HG02938 (cell line): Measurements from ENCODE around the gene CBR1.
"Not testable (repeated sequence)": the region's sequence is repeated elsewhere in the genome, so short reads cannot be mapped to it uniquely, and the experiment has no call there.

Source experiments
- ATAC-seq: cut with Tn5 transposase; IDR thresholded peaks from one replicate; pipeline ENCODE4 v1.9.1; 2021; ENCODE audit warnings: mild to moderate bottlenecking, moderate library complexity; ENCODE audit not compliant: unreplicated experiment

The CBR1 gene

GRCh38 chr21:36047139-36047538, 22.7 kb upstream of the CBR1 start:
- ATAC-seq = no peak

DNA sequence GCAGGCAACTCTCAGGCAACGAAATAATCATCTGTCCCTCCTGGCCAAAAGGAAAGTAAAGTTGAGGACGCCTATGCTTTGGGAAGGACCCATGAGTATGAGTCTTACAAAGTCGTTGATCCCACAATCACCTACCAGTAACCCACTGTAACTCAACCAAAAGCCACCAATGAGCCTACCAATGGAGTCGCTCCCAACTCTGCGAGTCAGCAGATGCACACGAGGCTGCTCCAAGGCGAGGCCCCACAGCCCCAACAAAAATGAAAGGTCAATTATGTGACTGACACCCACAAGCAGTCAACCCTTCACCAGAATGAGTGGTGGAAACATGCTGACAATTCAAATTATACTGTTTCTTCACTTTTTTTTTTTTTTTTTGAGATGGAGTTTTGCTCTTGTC, 21.5 kb upstream of the CBR1 start:
- ATAC-seq = no peak

GRCh38 chr21:36052860-36053714, 16.7 kb upstream of the CBR1 start:
- ATAC-seq = no peak

DNA sequence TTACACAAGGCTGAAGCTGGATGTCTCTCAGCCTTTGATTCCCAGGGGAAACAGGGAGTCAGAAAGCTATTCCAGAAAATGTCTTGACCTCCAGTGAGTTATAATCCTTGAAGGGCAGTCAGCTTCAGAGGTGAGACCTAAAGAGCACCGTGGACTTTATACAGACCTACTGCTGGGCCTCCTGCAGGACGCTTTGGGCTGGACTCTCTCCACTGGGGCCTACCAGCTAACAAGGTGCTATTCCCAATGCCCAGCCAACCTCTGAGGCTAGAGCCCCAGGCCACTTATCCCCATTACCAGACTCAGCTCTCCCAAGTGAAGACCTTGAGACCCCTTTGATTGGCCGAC, 16.1 kb upstream of the CBR1 start:
- ATAC-seq = no peak

- ATAC-seq = no peak
These were observed 14.3 kb upstream of the CBR1 start for GRCh38 chr21:36055551-36055950.

- peak; percentile 41 for ATAC-seq
These were observed 10.0 kb upstream of the CBR1 start for GRCh38 chr21:36059823-36060158.

- peak; percentile 80 for ATAC-seq
These were observed 9.5 kb upstream of the CBR1 start, which contains the start of gene SETD4 for GRCh38 chr21:36060159-36060921. Gene SETD4 (minus strand): TSS chr21:36060526. CDS start chr21:36058888, 1,638 bp downstream.

DNA sequence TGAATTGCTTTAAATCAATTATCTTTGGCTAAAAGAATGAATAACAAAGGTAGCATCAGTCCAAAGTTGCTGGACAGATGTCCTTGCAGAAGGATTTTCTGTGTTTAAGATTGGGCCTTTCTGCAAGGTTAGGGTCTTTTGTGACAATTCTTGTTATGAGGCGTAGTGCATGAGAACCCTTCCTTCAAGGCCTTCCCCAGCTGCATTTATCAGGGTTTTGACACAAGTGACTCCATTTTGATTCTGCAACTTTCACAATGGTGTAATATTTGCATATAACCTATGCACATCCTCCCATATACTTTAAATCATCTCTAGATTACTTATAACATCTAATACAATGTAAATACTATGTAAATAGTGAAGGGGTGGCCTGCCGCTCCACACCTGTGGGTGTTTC, 8.4 kb upstream of the CBR1 start:
- no peak for ATAC-seq

DNA sequence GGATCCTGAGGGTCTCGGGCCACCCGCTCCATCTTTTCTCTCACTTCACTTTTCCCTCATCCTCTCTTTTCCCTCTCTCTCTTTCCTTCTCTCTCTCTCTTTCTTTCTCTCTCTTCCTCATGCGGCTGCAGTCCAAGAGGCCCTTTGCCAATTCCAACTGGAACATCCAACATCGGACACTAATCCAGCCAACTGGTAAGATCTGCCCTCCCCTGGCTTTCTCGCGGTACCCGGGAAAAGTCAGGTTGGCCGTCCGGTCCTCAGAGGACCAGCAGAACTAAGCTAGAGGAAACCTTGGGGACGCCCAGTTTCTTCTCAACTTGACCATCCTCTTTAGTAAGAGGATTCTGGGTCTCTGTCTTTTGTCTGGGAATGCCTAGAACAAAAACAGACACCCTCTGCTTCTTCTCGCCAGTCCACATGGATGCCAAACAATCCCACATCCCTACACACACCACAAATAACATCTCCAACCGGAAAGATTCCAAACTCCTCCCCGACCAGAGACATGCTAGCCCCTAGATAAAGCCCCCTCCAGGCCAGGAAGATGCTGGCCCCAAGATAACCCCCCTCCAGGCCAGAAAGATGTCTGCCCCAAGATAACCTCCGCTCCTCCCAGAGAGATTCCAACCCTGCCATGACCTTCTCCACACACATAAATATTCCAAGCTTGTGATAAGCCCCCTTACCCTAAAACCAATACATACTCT, 6.3 kb upstream of the CBR1 start:
- ATAC-seq = no peak

DNA sequence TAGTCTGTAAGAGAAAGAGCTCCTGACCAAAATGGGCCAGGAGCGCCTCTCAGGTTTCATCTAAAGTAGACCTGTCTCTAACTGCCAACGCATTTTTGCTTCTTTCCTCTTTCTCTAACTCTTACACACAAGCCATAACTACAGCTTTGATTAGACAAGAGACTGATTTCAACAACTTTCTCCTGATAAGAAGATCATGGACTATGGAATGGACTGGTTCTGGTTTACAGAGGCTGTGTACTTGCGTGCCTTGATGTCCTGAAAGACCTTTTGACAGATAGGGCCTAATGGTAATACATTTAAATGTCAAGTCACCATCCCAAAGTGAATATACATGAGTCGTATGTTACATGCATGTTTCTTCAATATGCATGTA, 5.8 kb upstream of the CBR1 start:
- ATAC-seq = no peak

GRCh38 chr21:36065497-36066036, 4.3 kb upstream of the CBR1 start:
- no peak for ATAC-seq

DNA sequence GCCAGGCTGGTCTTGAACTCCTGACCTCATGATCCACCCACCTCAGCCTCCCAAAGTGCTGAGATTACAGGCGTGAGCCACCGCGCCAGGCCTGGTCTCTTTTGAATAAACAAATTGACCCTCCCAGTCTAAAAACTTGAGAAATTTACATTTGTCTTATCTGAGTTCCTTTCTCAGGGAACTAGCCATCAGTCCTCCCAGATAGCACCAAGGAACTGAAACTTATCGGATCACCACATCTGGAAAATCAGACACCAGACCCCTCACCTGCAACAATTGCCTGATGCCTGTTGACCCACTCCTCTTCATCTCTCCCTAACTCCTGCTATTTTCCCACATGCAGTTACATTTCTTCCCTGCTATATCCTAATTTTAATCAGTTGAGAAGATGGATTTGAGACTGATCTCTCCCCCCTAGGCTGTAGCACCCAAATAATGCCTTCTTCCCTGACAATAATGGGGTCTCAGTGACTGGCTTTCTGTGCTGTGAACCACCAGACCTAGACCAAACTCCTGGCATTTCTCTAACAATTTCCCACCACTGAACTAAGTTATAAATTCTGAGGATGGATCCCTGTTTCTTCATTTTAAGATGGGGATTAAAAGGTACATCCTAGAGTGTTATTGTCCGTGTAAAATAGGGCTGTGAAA, 951 bp upstream of the CBR1 start:
- no peak for ATAC-seq

- no peak for ATAC-seq
These were observed 1.2 kb downstream of the CBR1 start for GRCh38 chr21:36070999-36071398.

GRCh38 chr21:36072453-36073162, 2.8 kb downstream of the CBR1 start:
- no peak for ATAC-seq

GRCh38 chr21:36073181-36073580, 3.4 kb downstream of the CBR1 start:
- no peak for ATAC-seq

- not testable (repeated sequence) for ATAC-seq
These were observed 4.1 kb downstream of the CBR1 start for GRCh38 chr21:36073911-36074310.

- ATAC-seq = no peak
These were observed 5.3 kb downstream of the CBR1 start for GRCh38 chr21:36075171-36075570.

GRCh38 chr21:36075953-36076352, 6.1 kb downstream of the CBR1 start:
- no peak for ATAC-seq

DNA sequence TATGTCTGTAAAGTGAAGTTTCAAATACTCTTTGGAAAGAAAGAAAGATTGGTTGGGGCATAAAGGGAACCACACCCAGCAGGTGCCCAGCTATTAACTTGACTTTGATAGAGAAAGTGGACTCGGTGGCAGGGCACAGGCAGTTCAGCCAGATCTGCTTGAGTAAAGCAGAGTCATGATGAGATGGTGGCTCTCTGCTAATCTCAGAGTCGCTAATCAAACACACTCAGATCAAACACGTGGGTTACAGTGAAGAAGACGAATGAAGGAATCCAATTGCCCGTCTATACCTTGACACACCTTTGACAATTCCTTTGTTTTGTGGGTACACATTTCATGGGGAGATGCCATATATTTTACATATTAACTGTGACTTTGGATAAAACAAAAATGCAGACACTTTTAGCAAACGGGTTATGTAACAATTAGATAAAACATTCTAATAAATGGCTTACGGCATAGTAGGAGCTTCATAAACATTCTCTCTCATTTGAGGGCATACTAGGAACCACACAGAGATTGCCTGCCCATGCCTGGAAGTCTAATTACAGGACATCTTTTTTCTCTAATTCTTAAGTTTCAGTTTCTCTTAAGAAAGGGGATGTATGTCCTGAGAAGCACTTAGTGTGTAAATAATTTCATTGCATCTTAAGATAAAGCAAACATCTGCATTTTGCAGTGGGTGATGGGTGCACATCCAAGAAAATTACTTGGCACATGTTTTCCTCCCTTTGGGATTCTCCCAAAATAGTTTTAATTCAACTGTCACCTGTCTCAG, 7.2 kb downstream of the CBR1 start:
- ATAC-seq = no peak

GRCh38 chr21:36077758-36078157, 7.9 kb downstream of the CBR1 start:
- ATAC-seq = no peak
